Loucy (cell line): ENCODE results near the gene MPRIP.

Source experiments
- EZH2phosphoT487 ChIP-seq: fragments of 200-600 bp; IDR thresholded peaks from 2 replicates; pipeline ENCODE4 v1.6.1; 2018; ENCODE audit warnings: antibody characterized with exemption, mild to moderate bottlenecking, moderate library complexity, borderline replicate concordance
- TF ChIP-seq, protein P1 (sequence below): fragments of 200-600 bp; sonication (generic); conservative IDR thresholded peaks from 2 replicates; pipeline ENCODE4 v1.5.1; 2014; ENCODE audit warnings: mild to moderate bottlenecking, antibody characterized with exemption, low read length

DNA sequence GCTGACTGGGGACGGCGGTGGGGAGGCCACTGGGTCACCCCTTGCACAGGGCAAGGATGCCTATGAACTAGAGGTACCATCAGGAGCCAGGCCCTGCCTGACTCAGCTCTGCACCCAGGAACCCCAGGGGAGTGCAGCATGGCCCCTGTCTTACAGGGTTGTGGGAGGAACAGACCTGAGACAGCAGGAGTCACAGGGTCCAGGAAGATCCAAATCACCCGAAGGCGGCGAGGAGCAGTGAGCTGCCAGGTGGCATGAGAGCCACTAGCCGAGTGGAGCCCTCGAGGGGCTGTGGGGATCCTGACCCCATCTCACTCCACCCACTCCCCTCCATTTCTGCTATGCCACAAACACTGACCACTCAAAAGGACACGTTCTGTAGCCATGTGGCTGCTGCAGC, 133.1 kb downstream of the MPRIP start:
- TF ChIP-seq, protein P1, sequence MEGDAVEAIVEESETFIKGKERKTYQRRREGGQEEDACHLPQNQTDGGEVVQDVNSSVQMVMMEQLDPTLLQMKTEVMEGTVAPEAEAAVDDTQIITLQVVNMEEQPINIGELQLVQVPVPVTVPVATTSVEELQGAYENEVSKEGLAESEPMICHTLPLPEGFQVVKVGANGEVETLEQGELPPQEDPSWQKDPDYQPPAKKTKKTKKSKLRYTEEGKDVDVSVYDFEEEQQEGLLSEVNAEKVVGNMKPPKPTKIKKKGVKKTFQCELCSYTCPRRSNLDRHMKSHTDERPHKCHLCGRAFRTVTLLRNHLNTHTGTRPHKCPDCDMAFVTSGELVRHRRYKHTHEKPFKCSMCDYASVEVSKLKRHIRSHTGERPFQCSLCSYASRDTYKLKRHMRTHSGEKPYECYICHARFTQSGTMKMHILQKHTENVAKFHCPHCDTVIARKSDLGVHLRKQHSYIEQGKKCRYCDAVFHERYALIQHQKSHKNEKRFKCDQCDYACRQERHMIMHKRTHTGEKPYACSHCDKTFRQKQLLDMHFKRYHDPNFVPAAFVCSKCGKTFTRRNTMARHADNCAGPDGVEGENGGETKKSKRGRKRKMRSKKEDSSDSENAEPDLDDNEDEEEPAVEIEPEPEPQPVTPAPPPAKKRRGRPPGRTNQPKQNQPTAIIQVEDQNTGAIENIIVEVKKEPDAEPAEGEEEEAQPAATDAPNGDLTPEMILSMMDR, result no peak
- no peak for TF ChIP-seq EZH2phosphoT487
